Right hindlimb (tissue), 1 donor: Measurements from ENCODE around the gene LSM14B.
"Not testable (repeated sequence)": the region's sequence is repeated elsewhere in the genome, so short reads cannot be mapped to it uniquely, and the experiment has no call there.

Experiments
- DNase-seq: peaks from one replicate; pipeline ENCODE4 v3.0.0-alpha.2; 2018

The LSM14B gene

DNA sequence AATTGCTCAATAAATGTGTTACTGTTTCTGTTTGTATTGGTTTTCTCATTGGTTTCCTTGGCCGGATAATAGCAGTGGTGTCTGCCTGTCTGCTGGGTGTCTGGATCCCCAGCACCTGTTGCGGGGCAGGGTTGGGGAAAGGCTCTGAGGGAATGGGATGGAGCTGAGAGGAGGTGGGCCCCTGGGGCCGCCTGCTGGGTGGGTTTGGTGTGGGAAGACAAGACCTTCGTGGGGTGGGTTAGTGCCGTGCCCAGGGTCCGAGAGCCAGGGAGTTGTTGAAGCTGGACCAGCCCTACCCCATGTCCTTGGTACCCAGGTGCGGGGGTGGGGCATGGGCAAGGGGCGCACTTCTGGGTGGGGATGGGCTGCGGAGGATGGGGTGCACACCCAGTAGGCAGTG lies 25.3 kb downstream of the LSM14B start:
- no peak for DNase-seq

DNA sequence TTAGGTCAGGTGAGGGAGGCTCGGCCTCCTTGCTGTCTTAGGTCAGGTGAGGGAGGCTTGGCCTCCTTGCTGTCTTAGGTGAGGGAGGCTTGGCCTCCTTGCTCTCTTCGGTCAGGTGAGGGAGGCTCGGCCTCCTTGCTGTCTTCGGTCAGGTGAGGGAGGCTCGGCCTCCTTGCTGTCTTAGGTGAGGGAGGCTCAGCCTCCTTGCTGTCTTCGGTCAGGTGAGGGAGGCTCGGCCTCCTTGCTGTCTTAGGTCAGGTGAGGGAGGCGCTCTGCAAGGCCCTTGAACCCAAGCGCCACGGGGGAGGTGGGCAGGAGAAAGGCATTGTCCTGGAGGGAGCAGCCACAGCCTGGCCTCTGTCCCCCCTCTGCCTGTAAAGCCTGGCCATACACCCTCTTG lies 26.1 kb downstream of the LSM14B start:
- DNase-seq, result not testable (repeated sequence)

GRCh38 chr20:62148908-62149314 lies 26.6 kb downstream of the LSM14B start:
- DNase-seq, result no peak

GRCh38 chr20:62149532-62150309 lies 27.4 kb downstream of the LSM14B start:
- DNase-seq, result no peak

DNA sequence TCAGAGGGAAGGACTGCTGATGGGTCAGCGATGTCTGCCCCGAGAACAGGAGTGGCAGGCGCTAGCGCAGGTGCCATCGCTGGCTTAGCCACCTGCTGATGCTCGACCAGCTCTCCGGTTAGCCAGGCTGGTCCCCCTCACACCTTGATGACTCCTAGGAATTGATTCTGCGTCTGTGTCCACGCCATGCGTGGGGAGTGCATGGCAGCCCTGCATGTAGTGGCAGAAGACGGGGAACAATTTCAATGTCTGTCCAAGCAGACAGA lies 28.0 kb downstream of the LSM14B start:
- DNase-seq, result no peak

DNA sequence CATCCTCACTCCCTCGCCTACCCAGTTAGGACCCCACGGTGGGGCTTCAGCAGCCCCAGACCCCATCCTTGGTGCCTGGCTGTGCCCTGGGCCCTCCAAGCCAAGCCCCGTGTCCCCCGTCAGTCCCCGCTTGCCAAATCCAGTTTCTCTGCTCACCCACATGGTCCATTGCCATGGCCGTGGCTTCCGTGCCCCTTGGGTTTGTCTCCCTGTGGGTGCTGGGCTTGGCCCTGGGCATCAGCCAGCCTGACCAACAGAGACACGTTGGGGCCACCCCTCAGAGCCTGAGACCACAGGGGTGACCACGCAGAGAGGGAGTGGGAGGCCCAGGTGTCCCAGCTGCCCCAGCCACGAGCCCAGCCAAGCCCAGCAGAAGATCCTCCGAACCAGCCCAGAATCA lies 28.9 kb downstream of the LSM14B start:
- no peak for DNase-seq

DNA sequence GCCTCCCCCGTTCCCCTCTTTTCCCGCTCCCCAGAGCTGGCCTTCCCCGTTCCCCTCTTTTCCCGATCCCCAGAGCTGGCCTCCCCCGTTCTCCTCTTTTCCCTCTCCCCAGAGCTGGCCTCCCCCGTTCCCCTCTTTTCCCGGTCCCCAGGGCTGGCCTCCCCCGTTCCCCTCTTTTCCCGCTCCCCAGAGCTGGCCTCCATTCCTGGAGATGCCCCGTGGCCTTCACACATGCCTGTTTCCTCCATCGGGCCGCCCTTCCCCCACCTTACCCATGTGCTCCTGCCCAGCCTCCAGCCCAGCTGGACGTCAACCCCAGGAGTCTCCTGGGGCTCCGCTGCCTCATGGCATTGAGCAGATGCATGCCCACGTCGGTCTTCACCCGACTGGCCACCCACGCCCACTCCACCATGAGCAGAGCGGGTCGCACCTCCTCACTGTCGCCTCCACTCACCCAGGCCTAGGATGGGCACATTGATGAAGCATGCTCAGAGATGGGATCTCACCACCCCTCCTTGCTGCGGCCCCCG lies 29.6 kb downstream of the LSM14B start:
- DNase-seq, result no peak

DNA sequence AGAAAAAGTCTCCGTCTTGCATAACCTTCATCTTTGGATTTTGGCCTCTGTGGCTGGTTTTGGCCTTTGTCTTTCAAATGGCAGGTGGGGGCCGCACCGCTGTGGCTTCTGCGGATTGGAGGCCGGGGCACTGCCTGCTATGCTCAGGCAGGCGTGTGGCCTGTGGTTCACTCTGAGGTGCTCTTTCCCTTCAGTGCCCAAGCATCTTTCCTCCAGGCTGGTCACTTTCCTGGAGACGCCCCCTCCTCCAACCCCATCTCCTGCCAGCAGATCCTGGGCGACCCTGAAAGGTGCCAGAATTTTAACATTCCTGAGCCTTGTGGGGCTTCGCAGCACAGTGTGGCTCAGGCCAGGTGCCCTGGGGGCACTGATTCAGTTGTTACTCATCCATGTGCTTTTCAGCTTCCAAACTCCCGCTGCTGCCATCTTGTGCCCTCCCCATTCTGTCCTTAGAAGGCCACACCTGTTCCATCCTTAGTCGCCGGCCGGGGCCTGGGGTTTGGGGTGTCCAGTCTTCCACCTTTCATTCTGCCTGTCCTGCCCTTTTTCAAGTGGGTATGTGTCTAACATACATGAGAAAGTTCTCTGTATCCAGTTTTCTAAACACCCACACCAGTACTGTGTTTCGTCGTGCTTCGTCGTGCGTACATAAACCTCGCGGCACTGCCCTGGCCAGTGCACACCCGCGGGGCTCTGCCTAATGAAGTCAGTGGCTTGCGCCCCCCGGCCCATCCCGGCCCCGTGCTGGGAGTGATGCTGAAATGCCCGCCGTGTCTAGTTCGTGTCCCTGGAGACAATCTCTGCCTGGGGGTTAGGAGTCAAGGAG lies 33.4 kb downstream of the LSM14B start:
- no peak for DNase-seq

DNA sequence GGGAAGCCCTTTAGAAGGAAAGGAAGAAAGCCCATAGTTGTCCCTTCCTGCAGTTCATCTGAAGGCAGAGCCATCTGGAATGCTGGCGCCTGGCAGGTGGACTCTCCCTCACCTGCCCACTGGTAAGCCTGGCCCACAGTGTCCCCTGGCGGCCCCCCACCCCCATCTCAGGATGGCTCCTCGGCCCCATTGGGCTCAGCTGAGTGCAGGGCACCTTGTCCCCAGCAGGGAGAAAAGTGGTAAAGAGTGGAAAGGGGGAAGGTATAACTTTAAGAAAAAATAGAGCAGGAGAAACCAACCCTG lies 33.9 kb downstream of the LSM14B start:
- DNase-seq, result no peak

DNA sequence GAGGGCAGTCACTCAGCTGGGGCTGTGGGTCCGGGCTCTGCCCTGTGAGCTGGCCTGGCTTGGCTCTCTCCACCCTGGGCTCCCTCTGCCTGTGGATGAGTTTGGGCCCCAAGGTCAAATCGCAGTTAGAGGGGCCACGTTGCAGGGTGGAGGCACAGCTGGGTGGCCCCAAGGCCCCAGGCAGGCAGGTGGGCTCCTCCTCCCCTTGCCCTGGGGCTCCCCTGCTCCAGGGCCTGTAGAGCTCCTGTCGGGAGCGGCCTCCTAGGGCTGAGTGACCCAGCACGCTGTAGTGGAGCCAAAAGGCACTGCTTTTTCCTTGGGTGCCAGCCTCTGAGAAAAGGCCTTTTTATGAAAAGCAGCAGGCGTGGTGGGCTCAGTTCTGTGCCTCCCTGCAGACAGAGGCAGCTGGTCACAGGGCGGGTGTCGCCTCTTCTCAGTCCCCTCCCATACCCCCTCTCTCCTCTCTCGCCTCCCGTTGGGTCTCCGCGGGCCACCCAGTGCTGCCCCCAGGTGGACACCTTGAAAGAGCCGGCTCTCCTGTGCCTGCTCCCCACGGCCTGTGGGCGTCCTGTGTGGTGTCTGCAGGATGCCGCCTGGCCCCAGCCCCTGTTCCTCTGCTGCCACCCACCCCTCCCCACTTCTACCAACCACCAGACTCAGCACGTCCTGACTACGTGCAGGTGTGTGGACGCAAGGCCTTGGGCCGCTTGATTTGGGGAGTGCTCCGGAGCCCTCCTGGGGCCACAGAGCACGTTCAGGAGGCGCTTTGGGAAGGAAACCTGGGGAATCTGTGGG lies 34.5 kb downstream of the LSM14B start:
- peak; percentile 68 for DNase-seq

DNA sequence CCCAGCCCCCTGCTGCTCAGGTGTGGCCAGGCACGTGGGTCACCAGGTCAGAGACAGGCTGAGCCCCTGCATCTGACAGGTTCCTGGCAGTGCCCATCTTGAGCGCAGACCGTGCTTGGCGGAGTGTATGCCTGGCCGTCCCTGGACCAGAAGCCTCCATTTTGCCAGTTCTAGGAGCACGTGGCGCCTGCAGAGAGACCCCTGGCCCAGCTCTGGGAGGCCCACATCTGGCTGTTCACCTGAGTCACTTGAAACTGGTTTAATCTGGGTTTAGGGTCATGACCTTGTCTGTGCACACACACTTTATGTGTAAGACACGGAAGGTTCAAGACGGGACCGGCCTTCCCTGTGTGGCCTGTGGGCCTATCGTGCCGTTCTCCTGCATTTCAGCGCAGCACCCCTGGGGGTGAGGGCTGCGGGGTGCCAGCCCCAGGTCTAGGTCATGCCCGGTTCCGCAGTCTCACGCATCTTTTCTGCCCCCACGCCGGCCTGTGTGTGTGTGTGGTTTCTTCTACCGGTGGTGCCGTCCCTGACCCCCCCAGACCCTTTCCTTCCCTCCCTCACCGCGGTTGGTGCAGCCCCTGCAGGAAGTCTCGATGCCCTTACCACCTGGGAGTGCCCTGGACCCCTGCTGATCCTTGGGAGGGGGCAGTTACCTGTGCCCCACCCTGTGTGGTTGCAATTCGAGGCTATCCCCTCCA lies 35.3 kb downstream of the LSM14B start:
- no peak for DNase-seq

GRCh38 chr20:62158088-62158400 lies 35.8 kb downstream of the LSM14B start:
- no peak for DNase-seq

DNA sequence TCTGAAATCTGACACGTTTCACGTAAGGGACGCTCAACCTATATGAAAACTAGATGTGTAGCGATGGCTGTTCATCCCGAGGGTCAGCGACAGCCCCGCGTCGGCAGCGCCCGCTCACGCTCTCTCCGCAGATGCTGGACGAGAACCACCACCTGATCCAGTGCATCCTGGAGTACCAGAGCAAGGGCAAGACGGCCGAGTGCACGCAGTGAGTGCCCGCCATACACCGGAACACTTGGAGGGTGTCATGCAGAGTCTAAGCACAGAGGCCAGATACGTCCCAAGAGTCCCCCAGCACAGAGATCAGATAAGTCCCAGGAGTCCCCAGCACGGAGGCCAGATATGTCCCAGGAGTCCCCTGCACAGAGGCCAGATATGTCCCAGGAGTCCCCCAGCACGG lies 36.3 kb downstream of the LSM14B start:
- DNase-seq, result no peak

- no peak for DNase-seq
These were observed 36.8 kb downstream of the LSM14B start for GRCh38 chr20:62159052-62159451.

DNA sequence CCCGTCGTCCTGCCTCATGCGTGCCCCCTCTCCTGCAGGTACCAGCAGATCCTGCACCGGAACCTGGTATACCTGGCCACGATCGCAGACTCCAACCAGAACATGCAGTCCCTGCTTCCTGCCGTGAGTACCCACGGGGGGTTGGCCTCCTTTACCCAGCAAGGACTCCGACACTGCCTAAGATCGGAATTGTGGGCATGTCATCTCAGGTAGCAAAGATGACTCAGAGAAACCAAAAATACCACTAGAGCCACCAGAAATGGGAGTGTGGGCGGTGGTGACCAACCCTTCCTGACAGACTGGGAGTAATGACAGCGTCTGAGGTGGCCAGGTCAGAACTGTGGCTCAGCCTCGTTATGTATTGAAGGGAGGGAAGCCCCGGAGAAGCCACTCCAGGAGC lies 37.6 kb downstream of the LSM14B start:
- DNase-seq, result no peak

DNA sequence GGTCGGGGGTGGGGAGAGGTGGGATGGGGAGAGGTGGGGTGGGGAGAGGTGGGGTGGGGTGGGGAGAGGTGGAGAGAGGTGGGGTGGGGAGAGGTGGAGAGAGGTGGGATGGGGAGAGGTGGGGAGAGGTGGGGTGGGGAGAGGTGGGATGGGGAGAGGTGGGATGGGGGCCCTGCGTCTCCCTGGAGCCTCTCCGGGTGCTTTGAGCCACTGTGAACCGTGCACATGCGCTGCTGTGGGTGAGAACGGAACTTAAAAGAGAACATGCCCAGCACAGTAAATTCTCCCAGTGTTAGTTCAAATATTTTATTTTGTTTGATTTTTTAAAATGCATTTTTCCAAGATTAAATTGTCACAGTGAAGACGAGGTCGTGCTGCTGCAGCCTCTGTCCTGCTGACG lies 38.0 kb downstream of the LSM14B start:
- no peak for DNase-seq

DNA sequence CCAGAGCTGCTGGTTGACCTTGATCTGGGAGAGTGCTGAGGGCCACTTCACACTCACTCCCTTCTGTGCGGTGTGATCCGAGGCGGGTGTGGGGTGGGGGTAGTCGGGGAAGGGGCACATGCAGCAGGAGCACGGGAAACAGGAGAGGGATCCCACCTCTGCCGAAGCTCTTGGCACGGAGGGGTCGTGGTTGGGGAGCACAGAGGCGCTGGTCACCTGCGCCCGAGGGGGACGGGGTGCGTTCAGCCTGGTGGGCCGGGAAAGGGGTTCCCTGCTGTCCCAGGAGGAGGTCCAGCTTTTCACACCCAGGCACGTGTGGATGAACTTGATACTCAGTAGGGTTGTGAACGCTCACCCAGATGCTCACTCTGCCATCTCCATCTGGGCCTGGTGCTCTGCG lies 38.6 kb downstream of the LSM14B start:
- DNase-seq, result no peak

DNA sequence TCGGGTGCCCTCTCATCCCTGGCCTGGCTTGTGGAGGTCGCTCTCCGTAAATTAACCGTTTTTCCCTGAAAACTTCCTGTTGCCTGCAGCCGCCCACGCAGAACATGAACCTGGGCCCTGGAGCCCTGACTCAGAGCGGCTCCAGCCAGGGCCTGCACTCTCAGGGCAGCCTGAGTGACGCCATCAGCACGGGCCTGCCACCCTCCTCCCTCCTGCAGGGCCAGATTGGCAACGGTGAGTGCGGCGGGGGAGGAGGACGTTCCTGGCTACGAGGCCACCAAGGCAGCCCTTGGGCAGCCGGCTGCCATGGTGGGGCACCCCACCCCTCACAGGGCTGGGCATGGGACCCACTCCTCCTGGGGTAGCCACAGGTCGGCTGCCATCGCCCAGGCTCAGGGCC lies 39.1 kb downstream of the LSM14B start:
- no peak for DNase-seq

DNA sequence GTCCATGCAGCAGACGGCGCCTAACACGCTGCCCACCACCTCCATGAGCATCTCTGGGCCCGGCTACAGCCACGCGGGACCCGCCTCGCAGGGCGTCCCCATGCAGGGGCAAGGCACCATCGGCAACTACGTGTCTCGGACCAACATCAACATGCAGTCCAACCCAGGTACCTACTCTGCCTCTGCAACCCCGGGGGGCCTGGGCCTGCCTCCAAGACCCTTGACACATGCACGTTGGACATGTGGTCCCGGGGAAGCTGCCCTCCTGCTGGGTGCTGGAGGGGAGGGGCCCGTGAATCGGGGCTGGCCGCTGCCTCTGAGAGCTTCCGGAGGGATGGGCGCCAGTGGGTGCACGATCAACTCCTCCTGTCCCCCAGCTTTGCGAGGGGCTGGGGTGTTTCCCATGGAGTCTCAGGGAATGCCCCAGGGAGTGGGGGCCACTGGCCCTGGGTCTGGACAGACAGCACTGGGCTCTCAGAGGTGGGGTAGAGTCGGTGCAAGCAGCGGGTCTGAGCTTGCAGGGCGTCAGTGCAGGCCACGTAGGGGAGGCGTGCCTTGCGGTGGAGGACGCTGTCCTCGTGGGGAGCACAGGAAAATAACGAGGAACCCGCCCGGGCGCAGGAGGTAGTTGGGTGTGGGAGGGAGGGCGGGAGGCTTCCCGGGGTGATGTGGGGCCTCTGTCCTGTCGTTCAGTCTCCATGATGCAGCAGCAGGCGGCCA lies 40.6 kb downstream of the LSM14B start:
- no peak for DNase-seq

DNA sequence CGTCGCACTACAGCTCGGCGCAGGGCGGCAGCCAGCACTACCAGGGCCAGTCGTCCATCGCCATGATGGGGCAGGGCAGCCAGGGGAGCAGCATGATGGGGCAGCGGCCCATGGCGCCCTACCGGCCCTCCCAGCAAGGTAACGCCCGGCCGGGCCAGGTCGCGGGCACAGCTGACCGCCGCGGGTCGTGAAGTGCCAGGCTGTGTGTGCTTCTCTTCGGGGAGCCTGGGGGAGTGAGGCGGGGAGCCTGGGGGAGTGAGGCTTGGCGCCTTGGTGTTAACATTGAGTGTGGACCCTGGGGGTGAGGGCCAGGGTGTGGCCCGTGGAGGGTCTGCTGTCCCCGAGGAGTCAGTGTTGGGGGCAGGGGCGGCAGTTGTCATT lies 41.2 kb downstream of the LSM14B start:
- DNase-seq, result no peak

DNA sequence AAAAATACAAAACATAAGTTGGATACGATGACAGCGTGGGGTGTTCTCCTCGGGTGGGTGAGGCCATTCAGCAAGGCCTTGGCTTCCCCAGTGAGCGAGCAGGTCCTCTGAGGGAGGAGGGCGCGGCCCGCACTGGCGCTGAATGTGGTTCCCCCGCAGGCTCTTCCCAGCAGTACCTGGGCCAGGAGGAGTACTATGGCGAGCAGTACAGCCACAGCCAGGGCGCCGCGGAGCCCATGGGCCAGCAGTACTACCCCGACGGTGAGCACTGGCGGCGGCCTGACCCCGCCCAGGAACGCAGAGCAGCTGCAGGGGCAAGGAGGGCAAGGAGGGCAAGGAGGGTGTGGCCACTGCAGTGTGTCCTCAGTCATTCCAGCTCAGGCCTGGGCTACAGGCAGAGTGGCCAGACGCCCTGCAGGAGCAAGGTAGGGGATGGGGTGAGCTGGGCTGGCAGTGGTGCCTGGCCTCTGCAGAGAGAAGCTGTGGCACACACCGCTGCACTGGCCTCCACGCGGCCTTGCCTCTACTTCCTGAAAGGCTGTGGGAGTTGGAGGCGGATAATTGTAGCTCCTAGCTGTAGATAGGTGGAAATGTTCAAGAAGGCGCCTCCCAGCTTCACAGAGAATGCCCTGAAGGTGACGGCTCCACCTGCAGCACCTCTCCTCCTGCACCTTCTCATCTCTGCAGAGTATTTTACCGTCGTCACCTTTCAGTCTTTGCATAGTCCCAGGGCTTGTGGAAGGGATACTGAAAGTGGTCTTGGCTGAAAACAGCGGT lies 41.9 kb downstream of the LSM14B start:
- no peak for DNase-seq
